ENCODE results near the gene ACSBG1.

Gene ACSBG1

GRCh38 chr15:78212008-78212407 is 22.4 kb downstream of the ACSBG1 start:
- DNase-seq (ENCODE audit: low read depth), result no peak
- no peak overlapping the region for H3K4me3 ChIP-seq (ENCODE audit: low read depth, low read length)
- TF ChIP-seq CTCF (conservative IDR thresholded peaks at IDR 0.05; ENCODE audit: low read depth, low read length), result no peak

DNA sequence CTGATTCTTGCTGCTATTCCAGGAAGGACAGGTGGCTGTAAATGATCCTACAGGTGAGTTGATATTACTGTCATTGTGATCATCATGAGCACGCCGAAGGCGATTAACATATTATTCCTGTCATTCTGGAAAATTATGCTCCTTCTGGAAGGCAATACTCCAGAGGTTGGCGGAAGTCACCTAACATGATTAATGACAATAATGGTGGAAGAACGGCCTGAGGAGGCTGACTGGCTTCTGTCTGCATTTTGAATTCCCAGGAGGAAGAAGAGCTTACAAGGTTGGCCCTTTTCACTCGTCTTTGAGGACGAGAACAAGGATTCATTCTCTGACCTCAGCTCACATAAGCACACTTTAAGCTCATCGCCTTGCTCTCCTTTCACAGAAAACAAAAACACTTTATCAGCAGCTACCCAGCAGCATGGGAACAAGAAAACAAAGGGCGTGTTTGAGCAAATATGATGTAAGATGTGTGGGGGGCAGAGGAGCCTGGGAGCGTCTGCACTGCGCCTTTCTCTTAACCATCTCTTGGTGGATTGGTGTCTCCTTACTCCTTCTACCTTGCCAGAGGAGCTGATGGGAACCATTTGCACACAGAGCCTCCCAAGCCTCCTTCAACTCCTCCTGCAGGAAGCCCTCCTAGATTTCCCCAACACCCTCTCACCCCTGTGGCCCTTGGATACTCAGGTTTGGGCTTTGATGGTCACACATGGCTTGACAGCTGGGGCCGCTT is 23.0 kb downstream of the ACSBG1 start:
- DNase-seq (ENCODE audit: low read depth), result no peak
- H3K4me3 ChIP-seq (ENCODE audit: low read depth, low read length), result no peak overlapping the region
- TF ChIP-seq CTCF (conservative IDR thresholded peaks at IDR 0.05; ENCODE audit: low read depth, low read length), result no peak

DNA sequence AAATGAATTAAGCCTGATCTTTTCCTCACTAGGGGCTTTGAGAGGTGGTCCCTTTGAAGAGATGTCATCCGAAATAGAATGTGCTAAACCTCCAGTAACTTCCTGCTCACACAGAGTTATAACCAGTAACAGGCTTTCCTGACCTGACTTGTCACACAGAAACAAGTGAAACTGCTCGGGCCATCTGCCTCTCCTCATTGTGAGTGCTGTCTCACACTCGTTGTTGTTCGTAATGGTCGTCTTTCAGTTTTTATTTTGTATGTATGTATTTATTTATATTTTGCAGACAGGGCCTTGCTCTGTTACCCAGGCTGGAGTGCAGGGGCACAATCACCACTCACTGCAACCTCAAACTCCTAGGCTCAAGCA is 24.0 kb downstream of the ACSBG1 start:
- DNase-seq (ENCODE audit: low read depth), result no peak

DNA sequence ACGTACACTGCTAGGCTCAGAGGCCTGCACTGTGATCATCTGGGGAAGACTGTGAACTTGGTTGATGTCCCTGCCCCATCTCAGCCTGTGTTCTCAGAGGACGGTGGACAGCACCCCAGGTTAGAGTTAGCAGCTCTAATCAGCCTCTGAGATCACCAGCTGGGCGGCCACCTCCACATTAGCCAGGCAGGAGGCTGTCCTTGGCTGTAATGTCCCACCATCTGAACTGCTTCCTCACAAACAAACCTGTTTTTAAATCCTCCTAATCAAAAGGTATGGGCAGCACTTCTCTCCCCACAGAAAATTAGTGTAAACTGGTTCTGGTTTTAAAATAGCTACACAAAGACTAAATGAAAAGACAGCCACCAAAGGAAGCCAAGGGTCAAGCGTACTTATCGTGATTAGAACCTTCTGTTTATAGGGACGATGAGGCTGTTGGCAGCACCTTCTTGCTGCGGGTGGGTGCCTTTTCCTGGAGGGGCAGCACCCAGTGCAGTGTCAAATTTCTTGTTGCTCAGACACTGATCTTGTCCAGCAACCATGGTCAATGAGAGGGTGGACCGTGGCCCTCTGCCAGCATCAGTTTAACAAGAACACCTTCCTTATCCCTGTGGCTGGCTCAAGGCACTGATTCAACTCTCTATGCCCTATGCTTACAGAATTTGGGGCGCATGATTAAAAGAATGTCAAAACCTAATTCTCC is 24.6 kb downstream of the ACSBG1 start:
- no peak for TF ChIP-seq CTCF (conservative IDR thresholded peaks at IDR 0.05; ENCODE audit: low read depth, low read length)
- no peak overlapping the region for H3K4me3 ChIP-seq (ENCODE audit: low read depth, low read length)
- no peak for DNase-seq (ENCODE audit: low read depth)

More for the DNA sequence above, 24.0 kb downstream of the ACSBG1 start:
- TF ChIP-seq CTCF (conservative IDR thresholded peaks at IDR 0.05; ENCODE audit: low read depth, low read length), result no peak
- no peak overlapping the region for H3K4me3 ChIP-seq (ENCODE audit: low read depth, low read length)

- DNase-seq (ENCODE audit: low read depth), result no peak
- no peak for TF ChIP-seq CTCF (conservative IDR thresholded peaks at IDR 0.05; ENCODE audit: low read depth, low read length)
- H3K4me3 ChIP-seq (ENCODE audit: low read depth, low read length), result no peak overlapping the region
These were observed 25.3 kb downstream of the ACSBG1 start for GRCh38 chr15:78208887-78209645.

DNA sequence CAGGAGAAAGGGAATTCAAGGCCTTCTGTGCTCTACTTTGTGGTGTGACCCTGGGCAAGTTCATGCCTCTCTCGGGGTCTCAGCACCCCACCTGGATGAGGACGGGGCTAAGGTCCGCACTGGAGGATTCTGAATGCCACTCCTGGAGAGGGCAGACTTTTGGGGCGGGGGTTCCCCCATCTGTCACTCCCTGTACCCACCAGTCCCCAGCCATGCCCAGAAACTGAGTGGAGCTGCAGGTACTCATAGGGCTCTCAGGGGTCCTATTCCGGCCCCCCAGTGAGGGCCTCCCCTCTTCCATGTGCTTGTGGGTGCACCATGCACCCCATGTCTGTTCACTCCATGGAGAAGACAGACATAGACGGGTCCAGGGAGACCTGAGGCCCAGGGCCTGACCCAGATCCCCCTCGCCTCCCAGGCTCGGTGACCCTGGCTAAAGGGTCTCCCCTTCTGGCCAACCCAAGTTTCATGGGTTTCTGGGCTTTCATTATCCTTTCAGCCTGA is 26.0 kb downstream of the ACSBG1 start:
- no peak for TF ChIP-seq CTCF (conservative IDR thresholded peaks at IDR 0.05; ENCODE audit: low read depth, low read length)
- DNase-seq (ENCODE audit: low read depth), result no peak
- no peak overlapping the region for H3K4me3 ChIP-seq (ENCODE audit: low read depth, low read length)
